Glutamatergic neuron (in vitro differentiated cells): ENCODE results near the gene THSD8. TPM values are rescaled to one million over a fixed set of nuclear protein-coding genes. Genes with fewer than 3 reads are reported as not detected.

ENCODE experiments used
- DNase-seq: peaks from one replicate; pipeline ENCODE4 v3.0.0; 2022
- H3K27ac Mint-ChIP-seq: one replicate; pipeline ENCODE4 v1.8.0; 2020; ENCODE audit warnings: mild to moderate bottlenecking, mixed read lengths, inconsistent platforms; ENCODE audit not compliant: unreplicated experiment
- H3K27me3 Mint-ChIP-seq: one replicate; pipeline ENCODE4 v1.8.0; 2020; ENCODE audit warnings: mild to moderate bottlenecking, moderate library complexity, mixed read lengths, inconsistent platforms; ENCODE audit not compliant: unreplicated experiment
- H3K36me3 Mint-ChIP-seq: one replicate; pipeline ENCODE4 v1.8.0; 2020; ENCODE audit warnings: mild to moderate bottlenecking, mixed read lengths, inconsistent platforms; ENCODE audit not compliant: unreplicated experiment
- H3K4me1 Mint-ChIP-seq: one replicate; pipeline ENCODE4 v1.8.0; 2020; ENCODE audit warnings: mild to moderate bottlenecking, low read depth, mixed read lengths, inconsistent platforms; ENCODE audit not compliant: unreplicated experiment
- H3K4me3 Mint-ChIP-seq: one replicate; pipeline ENCODE4 v1.8.0; 2020; ENCODE audit warnings: mild to moderate bottlenecking, mixed read lengths, inconsistent platforms; ENCODE audit not compliant: unreplicated experiment
- H3K9me3 Mint-ChIP-seq: one replicate; pipeline ENCODE4 v1.8.0; 2020; ENCODE audit warnings: mild to moderate bottlenecking, moderate library complexity, mixed read lengths, inconsistent platforms; ENCODE audit not compliant: unreplicated experiment
- total RNA-seq: library from RNA; stranded (reverse); fragmentation: NEBNext Ultra II Directional; extraction: Animal tissue kit (Norgen Biotek cat#: 25700); gene quantifications from one replicate; pipeline ENCODE4 v1.2.1, GENCODE V29; 2021; ENCODE audit not compliant: unreplicated experiment
- TF ChIP-seq, protein P1 (sequence below): fragments of 200-600 bp; sonication (generic); IDR thresholded peaks from one replicate; pipeline ENCODE4 v1.5.0; 2021; ENCODE audit not compliant: partially characterized antibody, unreplicated experiment

THSD8 gene
- total RNA-seq, 1 donor from 2014 or later: 14.4 TPM

DNA sequence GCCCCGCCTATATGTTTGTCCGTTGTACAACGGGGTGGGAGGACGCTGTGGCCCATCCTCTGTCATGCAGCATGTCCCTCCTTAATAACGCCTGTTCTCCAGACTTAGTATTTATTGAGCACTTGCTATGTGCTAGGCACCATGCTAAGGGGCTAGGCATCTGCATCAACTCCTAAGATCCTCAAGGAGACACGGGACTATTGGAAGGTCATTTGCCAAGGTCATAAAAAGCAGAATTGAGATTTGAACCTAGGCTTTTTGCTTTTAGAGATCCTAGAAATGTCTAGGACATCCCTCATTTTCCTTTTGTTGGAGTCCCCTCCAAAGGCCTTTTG, 34.6 kb downstream of the THSD8 start:
- no peak for DNase-seq
- Mint-ChIP-seq H3K27me3 (peaks cover 39% of the 10 kb centered on the region), H3K4me3 (peak overlapping the region; percentile 79), H3K36me3 (peaks cover 7% of the 10 kb centered on the region), H3K4me1 (peaks cover 40% of the 10 kb centered on the region), H3K9me3 (peaks cover 32% of the 10 kb centered on the region), H3K27ac (no peak overlapping the region)
- TF ChIP-seq, protein P1, sequence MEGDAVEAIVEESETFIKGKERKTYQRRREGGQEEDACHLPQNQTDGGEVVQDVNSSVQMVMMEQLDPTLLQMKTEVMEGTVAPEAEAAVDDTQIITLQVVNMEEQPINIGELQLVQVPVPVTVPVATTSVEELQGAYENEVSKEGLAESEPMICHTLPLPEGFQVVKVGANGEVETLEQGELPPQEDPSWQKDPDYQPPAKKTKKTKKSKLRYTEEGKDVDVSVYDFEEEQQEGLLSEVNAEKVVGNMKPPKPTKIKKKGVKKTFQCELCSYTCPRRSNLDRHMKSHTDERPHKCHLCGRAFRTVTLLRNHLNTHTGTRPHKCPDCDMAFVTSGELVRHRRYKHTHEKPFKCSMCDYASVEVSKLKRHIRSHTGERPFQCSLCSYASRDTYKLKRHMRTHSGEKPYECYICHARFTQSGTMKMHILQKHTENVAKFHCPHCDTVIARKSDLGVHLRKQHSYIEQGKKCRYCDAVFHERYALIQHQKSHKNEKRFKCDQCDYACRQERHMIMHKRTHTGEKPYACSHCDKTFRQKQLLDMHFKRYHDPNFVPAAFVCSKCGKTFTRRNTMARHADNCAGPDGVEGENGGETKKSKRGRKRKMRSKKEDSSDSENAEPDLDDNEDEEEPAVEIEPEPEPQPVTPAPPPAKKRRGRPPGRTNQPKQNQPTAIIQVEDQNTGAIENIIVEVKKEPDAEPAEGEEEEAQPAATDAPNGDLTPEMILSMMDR: no peak

DNA sequence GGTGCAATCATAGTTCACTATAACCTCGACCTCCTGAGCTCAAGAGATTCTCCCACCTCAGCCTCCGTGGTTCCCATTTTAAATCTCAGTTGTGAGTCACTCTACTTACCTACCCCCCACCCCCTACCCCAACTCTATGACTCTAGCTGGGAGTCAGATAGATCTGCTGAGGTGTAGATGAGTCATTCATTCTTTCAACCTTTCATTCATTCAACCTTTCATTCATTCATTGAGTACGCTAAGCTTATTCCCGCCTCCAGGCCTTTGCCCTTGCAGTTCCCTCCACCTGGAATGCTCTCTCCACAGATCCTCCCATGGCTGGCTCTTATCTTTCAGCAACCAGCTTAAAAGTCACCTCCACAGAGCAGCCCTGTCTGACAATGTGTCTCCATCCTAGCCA, 35.4 kb downstream of the THSD8 start:
- TF ChIP-seq, protein P1: no peak

DNA sequence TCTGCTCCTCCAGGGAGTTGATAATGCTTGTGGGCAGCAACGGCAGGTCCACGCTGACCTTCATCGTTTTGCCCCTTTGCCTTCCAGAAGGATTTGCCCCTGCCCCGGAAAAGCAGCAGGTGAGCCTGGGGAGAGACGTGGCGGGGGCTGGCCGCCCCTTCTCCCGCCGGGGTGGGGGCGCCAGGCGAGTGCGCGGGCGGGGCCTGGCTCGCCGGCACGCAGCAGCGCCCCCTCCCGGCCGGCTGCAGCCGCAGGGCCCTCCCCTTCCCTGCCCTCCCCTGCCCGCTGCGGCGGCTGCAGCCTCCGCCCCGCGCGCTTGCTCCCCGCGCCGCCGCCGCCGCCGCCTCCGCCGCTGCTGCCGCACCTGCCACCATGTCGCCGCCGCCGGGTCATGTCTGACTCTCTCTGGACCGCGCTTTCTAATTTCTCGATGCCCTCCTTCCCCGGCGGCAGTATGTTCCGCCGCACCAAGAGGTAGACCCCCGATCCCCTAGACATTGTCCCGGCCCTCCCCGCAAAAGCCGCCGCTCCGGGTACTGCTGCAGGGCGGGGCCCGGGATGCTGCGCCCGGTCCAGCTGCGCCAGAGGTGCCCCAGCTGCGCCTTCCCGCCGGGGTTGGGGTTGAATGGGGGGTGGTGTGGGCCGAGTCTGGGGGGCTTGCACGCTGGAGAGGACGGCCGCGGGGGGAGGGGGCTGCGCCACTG, 36.5 kb downstream of the THSD8 start, which contains the start of gene MAST1:
MAST1 (plus strand) TSS at position 334 of the 704 bp plus-strand sequence; CDS start at position 392, 58 bp downstream.
- TF ChIP-seq, protein P1: peak; percentile 59
- peak within 1 kb of the TSS; percentile 95 for H3K4me3 Mint-ChIP-seq
- H3K9me3 Mint-ChIP-seq: peaks cover 26% of the 10 kb centered on the region
- H3K27ac Mint-ChIP-seq: peak within 1 kb of the TSS; percentile 98
- peak; percentile 84 for DNase-seq
- H3K36me3 Mint-ChIP-seq: peaks cover 12% of the 10 kb centered on the region
- peaks cover 33% of the 10 kb centered on the region for H3K27me3 Mint-ChIP-seq
- peaks cover 40% of the 10 kb centered on the region for H3K4me1 Mint-ChIP-seq

More for the DNA sequence above, 35.4 kb downstream of the THSD8 start:
- Mint-ChIP-seq H3K27ac (peak overlapping the region; percentile 24), H3K4me1 (peaks cover 40% of the 10 kb centered on the region), H3K36me3 (peaks cover 12% of the 10 kb centered on the region), H3K4me3 (peak overlapping the region; percentile 58), H3K27me3 (peaks cover 36% of the 10 kb centered on the region), H3K9me3 (peaks cover 30% of the 10 kb centered on the region)
- no peak for DNase-seq

DNA sequence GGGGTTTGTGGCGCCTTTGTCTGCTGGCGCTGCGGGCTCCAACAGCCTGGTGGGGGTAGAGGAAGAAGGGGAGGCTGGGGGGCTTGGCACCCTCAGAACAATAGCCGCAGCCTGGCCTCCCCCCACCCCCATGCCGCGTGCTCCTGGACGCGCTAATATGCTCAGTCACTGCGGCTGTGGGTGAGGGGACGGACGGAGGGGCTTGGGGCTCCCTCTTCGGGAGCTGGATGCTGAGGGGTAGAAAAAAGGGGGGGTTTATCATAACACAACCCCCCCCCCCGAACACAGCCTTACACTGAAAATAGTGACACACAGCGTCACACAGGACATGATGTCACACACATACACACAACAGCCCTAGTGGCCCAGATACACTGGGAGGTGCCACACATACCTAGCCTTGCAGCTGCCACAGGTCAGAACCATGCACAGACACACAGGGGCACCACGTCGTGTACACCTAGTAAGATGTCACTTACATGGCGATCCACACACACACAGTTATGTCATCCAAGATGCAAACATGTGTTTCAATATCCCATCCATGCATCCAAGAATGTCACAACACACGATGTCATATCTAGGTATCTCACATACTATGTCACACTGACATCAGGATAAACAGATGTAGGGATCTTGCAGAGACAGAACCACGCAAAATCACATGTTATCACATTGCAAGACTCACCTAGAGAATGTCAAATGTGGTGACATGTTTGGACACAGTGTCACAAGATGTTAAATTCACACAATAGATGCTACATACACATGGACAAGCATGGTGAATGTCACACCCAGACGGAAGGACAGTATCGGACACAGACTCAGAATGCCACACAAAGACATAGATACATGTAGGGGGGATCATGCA, 37.3 kb downstream of the THSD8 start:
- Mint-ChIP-seq H3K36me3 (peaks cover 12% of the 10 kb centered on the region), H3K9me3 (peaks cover 25% of the 10 kb centered on the region), H3K27ac (peak overlapping the region; percentile 98), H3K4me1 (peaks cover 43% of the 10 kb centered on the region), H3K4me3 (peak overlapping the region; percentile 95), H3K27me3 (peaks cover 33% of the 10 kb centered on the region)
- TF ChIP-seq, protein P1: no peak
- DNase-seq: peak; percentile 47
